Fibroblast of lung (primary cell): ENCODE results near the gene PCDHA2. TPM values are rescaled to one million over a fixed set of nuclear protein-coding genes. Genes with fewer than 3 reads are reported as not detected.
A peak's percentile ranks its signal among the peaks of the same experiment; 100 is the strongest.
"Not testable (repeated sequence)": the region's sequence is repeated elsewhere in the genome, so short reads cannot be mapped to it uniquely, and the experiment has no call there.

Experiments used
- DNase-seq, 2 donors: peaks; one replicate each; pipeline versions ENCODE4 v3.0.0 to v3.0.0-alpha.2; 2010; ENCODE audit warnings: low read depth in 2 of 2
- H2AFZ ChIP-seq: 2 replicates; pipeline ENCODE4 v1.5.1; 2012; ENCODE audit warnings: low read length, control low read depth, inconsistent platforms
- H3K27ac ChIP-seq: 2 replicates; pipeline ENCODE4 v1.5.1; 2011; ENCODE audit warnings: low read length, control low read depth; ENCODE audit not compliant: insufficient read depth
- H3K27me3 ChIP-seq: 2 replicates; pipeline ENCODE4 v1.5.1; 2011; ENCODE audit warnings: mild to moderate bottlenecking, low read length; ENCODE audit not compliant: control insufficient read depth, insufficient read depth
- H3K36me3 ChIP-seq: 2 replicates; pipeline ENCODE4 v1.5.1; 2011; ENCODE audit warnings: low read length; ENCODE audit not compliant: control insufficient read depth, insufficient read depth
- H3K4me1 ChIP-seq: 2 replicates; pipeline ENCODE4 v1.5.1; 2011; ENCODE audit warnings: low read length; ENCODE audit not compliant: control insufficient read depth, insufficient read depth; ENCODE audit errors: extremely low read depth
- H3K4me2 ChIP-seq: 2 replicates; pipeline ENCODE4 v1.5.1; 2011; ENCODE audit warnings: low read length, control low read depth; ENCODE audit not compliant: insufficient read depth; ENCODE audit errors: extremely low read depth
- H3K4me3 ChIP-seq, 4 experiments: fragments of 200-600 bp in 1 of 4; sonication (generic) in 1 of 4; replicated peaks in 1 of 4; 2 replicates each; pipeline ENCODE4 v1.5.1; 2011 to 2016; ENCODE audit warnings: low read length in 4 of 4, low read depth in 3 of 4, mild to moderate bottlenecking in 3 of 4, control low read depth in 2 of 4, inconsistent platforms in 1 of 4, mixed read lengths in 1 of 4; ENCODE audit not compliant: insufficient read depth in 1 of 4; ENCODE audit errors: control extremely low read depth in 1 of 4
- H3K79me2 ChIP-seq: 2 replicates; pipeline ENCODE4 v1.5.1; 2012; ENCODE audit warnings: mild to moderate bottlenecking, low read length, inconsistent platforms; ENCODE audit not compliant: control insufficient read depth, insufficient read depth
- H3K9ac ChIP-seq: 2 replicates; pipeline ENCODE4 v1.5.1; 2011; ENCODE audit warnings: mild to moderate bottlenecking, low read length, control low read depth; ENCODE audit not compliant: insufficient read depth
- H3K9me3 ChIP-seq: 2 replicates; pipeline ENCODE4 v1.5.1; 2012; ENCODE audit warnings: low read depth, low read length; ENCODE audit not compliant: control insufficient read depth, insufficient read depth
- H4K20me1 ChIP-seq: 2 replicates; pipeline ENCODE4 v1.5.1; 2011; ENCODE audit warnings: low read length; ENCODE audit not compliant: control insufficient read depth, insufficient read depth; ENCODE audit errors: extremely low read depth
- CTCF ChIP-seq, 2 donors: IDR thresholded peaks in 1 of 2; conservative IDR thresholded peaks in 1 of 2; 1 replicate in 1 of 2; 2 replicates in 1 of 2; pipeline ENCODE4 v1.5.1; 2011 to 2012; ENCODE audit warnings: low read length in 2 of 2, control low read depth in 1 of 2, inconsistent platforms in 1 of 2, low read depth in 1 of 2, mild to moderate bottlenecking in 1 of 2
- EZH2 ChIP-seq: IDR thresholded peaks from 2 replicates; pipeline ENCODE4 v1.5.1; 2012; ENCODE audit warnings: low read length, control low read depth, mild to moderate bottlenecking; ENCODE audit errors: missing control alignments
- polyA plus RNA-seq, 2 donors: library from polyadenylated mRNA; depleted of rRNA in 1 of 2; stranded (reverse) in 1 of 2; unstranded in 1 of 2; fragments of >200 nt; gene quantifications; 2 replicates each; pipeline ENCODE4 v1.2.1, GENCODE V29; 2011 to 2012; ENCODE audit warnings: missing spikeins in 1 of 2
- total RNA-seq: library from RNA; depleted of rRNA; stranded (reverse); fragments of >200 nt; gene quantifications from 2 replicates; pipeline ENCODE4 v1.2.1, GENCODE V29; 2014

The PCDHA2 gene
- total and polyA plus RNA-seq, 2 donors (not counting 1 experiment from before 2014, with no cell fraction given), result 0.10 to 0.33 TPM

- no peak overlapping the region for H3K4me2 ChIP-seq
- H3K36me3 ChIP-seq, result no peaks in the 10 kb centered on the region
- H3K9ac ChIP-seq, result no peak overlapping the region
- H3K9me3 ChIP-seq, result no peaks in the 10 kb centered on the region
- no peak overlapping the region for H3K27ac ChIP-seq
- no peak overlapping the region for H2AFZ ChIP-seq
- H3K4me3 ChIP-seq, result no peak overlapping the region
- no peak for DNase-seq
- H3K79me2 ChIP-seq, result no peaks in the 10 kb centered on the region
- no peaks in the 10 kb centered on the region for H4K20me1 ChIP-seq
- TF ChIP-seq EZH2 (no peak), CTCF (conservative IDR thresholded peaks at IDR 0.05 in 1 of 2, IDR thresholded peaks at IDR 0.05 in 1 of 2; ENCODE audit: low read depth in 1 of 2, low read length in 2 of 2) (no peak)
- no peaks in the 10 kb centered on the region for H3K27me3 ChIP-seq
- no peaks in the 10 kb centered on the region for H3K4me1 ChIP-seq
These were observed 14.2 kb downstream of the PCDHA2 start for GRCh38 chr5:140808889-140809291.

- Histone ChIP-seq H3K9me3 (no peaks in the 10 kb centered on the region), H3K79me2 (no peaks in the 10 kb centered on the region), H3K4me1 (no peaks in the 10 kb centered on the region), H3K4me2 (no peak within 1 kb of the TSS), H3K27ac (no peak within 1 kb of the TSS), H4K20me1 (no peaks in the 10 kb centered on the region), H3K9ac (no peak within 1 kb of the TSS), H3K27me3 (no peaks in the 10 kb centered on the region), H2AFZ (no peak within 1 kb of the TSS), H3K4me3 (peak within 1 kb of the TSS in 1 of 4 experiments; percentile 17), H3K36me3 (no peaks in the 10 kb centered on the region)
- no peak for TF ChIP-seq EZH2
- TF ChIP-seq CTCF (conservative IDR thresholded peaks at IDR 0.05 in 1 of 2, IDR thresholded peaks at IDR 0.05 in 1 of 2; ENCODE audit: low read depth in 1 of 2, low read length in 2 of 2), result peak; percentile 35 to 36
- no peak for DNase-seq
These were observed 27.0 kb downstream of the PCDHA2 start, which contains the start of gene PCDHA5 for GRCh38 chr5:140821375-140822280. Gene PCDHA5 (plus strand): TSS chr5:140821613.

GRCh38 chr5:140822281-140822629, 27.6 kb downstream of the PCDHA2 start:
- Histone ChIP-seq H3K36me3 (no peaks in the 10 kb centered on the region), H3K4me1 (no peaks in the 10 kb centered on the region), H3K27me3 (no peaks in the 10 kb centered on the region), H3K9me3 (no peaks in the 10 kb centered on the region), H2AFZ (no peak overlapping the region), H3K4me2 (no peak overlapping the region), H3K79me2 (no peaks in the 10 kb centered on the region), H4K20me1 (no peaks in the 10 kb centered on the region), H3K27ac (no peak overlapping the region), H3K4me3 (no peak overlapping the region), H3K9ac (no peak overlapping the region)
- DNase-seq, result no peak
- no peak for TF ChIP-seq EZH2
- no peak for TF ChIP-seq CTCF (conservative IDR thresholded peaks at IDR 0.05 in 1 of 2, IDR thresholded peaks at IDR 0.05 in 1 of 2; ENCODE audit: low read depth in 1 of 2, low read length in 2 of 2)

- H4K20me1 ChIP-seq, H3K4me3 ChIP-seq, H3K36me3 ChIP-seq, H3K27me3 ChIP-seq, H3K27ac ChIP-seq, H3K9ac ChIP-seq, H3K9me3 ChIP-seq, H3K4me1 ChIP-seq, DNase-seq, H2AFZ ChIP-seq, H3K4me2 ChIP-seq, H3K79me2 ChIP-seq: not testable (repeated sequence)
These were observed 28.3 kb downstream of the PCDHA2 start for GRCh38 chr5:140822969-140823368.
